K562 (cell line): ENCODE results near the gene ZNF772. TPM values are rescaled to one million over a fixed set of nuclear protein-coding genes. Genes with fewer than 3 reads are reported as not detected.

Experiments used
- BCLAF1 ChIP-seq, 2 experiments: fragments of 450-650 bp in 1 of 2; IDR thresholded peaks; 2 replicates each; pipeline ENCODE4 v1.6.1; 2011 to 2017; ENCODE audit warnings: low read depth in 2 of 2, antibody characterized with exemption in 1 of 2, borderline replicate concordance in 1 of 2, low read length in 1 of 2, mild to moderate bottlenecking in 1 of 2, mixed read lengths in 1 of 2; ENCODE audit not compliant: control insufficient read depth in 1 of 2
- DDX20 ChIP-seq: fragments of 450-650 bp; IDR thresholded peaks from 2 replicates; pipeline ENCODE4 v1.6.1; 2016; ENCODE audit warnings: missing genetic modification characterization, low read depth, mild to moderate bottlenecking, missing compliant biosample characterization, moderate library complexity
- RBBP5 ChIP-seq: fragments of 200-600 bp; sonication (generic); IDR thresholded peaks from 2 replicates; pipeline ENCODE4 v1.6.1; 2012; ENCODE audit warnings: borderline replicate concordance, mild to moderate bottlenecking, low read length, control low read depth, inconsistent platforms; ENCODE audit not compliant: insufficient read depth, poor library complexity, severe bottlenecking
- SIN3B ChIP-seq: fragments of 450-650 bp; IDR thresholded peaks from 2 replicates; pipeline ENCODE4 v1.6.1; 2017; ENCODE audit warnings: low read depth, mild to moderate bottlenecking, moderate library complexity
- SMAD4 ChIP-seq: fragments of 250-450 bp; sonication (Bioruptor Pico); conservative IDR thresholded peaks from 2 replicates; pipeline ENCODE4 v1.8.0; 2021; ENCODE audit warnings: inconsistent platforms, mild to moderate bottlenecking, moderate library complexity
- ZNF263 ChIP-seq: sonication (generic); formaldehyde crosslinking; IDR thresholded peaks from 2 replicates; pipeline ENCODE4 v1.8.0; 2022; ENCODE audit warnings: mild to moderate bottlenecking, missing genetic modification reagents, borderline replicate concordance
- ZNF318 ChIP-seq, 2 experiments: fragments of 450-650 bp; IDR thresholded peaks; 2 replicates each; pipeline ENCODE4 v1.6.1; 2016; ENCODE audit warnings: mild to moderate bottlenecking in 2 of 2, borderline replicate concordance in 1 of 2, low read depth in 1 of 2, moderate library complexity in 1 of 2
- polyA plus RNA-seq, 8 experiments: library from polyadenylated mRNA; depleted of rRNA in 4 of 8; stranded (reverse) in 5 of 8; unstranded in 3 of 8; fragments of >200 nt; fragmentation: Nextera tagmentation in 2 of 8; fragmentation: Illumina TruSeq in 1 of 8; extraction: Ambion mirVana in 2 of 8; extraction: Trizol in 1 of 8; gene quantifications; 2 replicates each; pipeline versions ENCODE4 v1.2.1 to v1.2.3, GENCODE V29; 2011 to 2014; ENCODE audit warnings: inconsistent platforms in 1 of 8, missing spikeins in 1 of 8
- total RNA-seq, 7 experiments: library from RNA; depleted of rRNA in 6 of 7; stranded (reverse); fragments of >200 nt in 6 of 7; fragmentation: Illumina TruSeq in 2 of 7; extraction: Trizol in 2 of 7; gene quantifications; 2 replicates each; pipeline versions ENCODE4 v1.2.1 to v1.2.3, GENCODE V29; 2011 to 2021; ENCODE audit warnings: low replicate concordance in 1 of 7
- TF ChIP-seq, protein P1 (sequence below): fragments of 250-450 bp; sonication (Bioruptor Pico); IDR thresholded peaks from 2 replicates; pipeline ENCODE4 v1.5.0; 2021; ENCODE audit warnings: mild to moderate bottlenecking, borderline replicate concordance

Gene ZNF772
- total and polyA plus RNA-seq, 9 of the 15 experiments (the other 6 are each of a cell fraction or from before 2014, with no cell fraction given), result 0.13 to 1.9 (median 1.1) TPM

- TF ChIP-seq ZNF318 (IDR thresholded peaks at IDR 0.05; ENCODE audit: borderline replicate concordance in 1 of 2, low read depth in 1 of 2) (no peak), SMAD4 (0 out of 2 replicates have a peak, but pooled peaks have one; percentile 29), RBBP5 (no peak), ZNF263 (no peak), SIN3B (peak; percentile 68), DDX20 (tag) (no peak), BCLAF1 (IDR thresholded peaks at IDR 0.05; ENCODE audit: borderline replicate concordance in 1 of 2, control insufficient read depth in 1 of 2, low read depth in 2 of 2, low read length in 1 of 2) (no peak)
- TF ChIP-seq, protein P1, sequence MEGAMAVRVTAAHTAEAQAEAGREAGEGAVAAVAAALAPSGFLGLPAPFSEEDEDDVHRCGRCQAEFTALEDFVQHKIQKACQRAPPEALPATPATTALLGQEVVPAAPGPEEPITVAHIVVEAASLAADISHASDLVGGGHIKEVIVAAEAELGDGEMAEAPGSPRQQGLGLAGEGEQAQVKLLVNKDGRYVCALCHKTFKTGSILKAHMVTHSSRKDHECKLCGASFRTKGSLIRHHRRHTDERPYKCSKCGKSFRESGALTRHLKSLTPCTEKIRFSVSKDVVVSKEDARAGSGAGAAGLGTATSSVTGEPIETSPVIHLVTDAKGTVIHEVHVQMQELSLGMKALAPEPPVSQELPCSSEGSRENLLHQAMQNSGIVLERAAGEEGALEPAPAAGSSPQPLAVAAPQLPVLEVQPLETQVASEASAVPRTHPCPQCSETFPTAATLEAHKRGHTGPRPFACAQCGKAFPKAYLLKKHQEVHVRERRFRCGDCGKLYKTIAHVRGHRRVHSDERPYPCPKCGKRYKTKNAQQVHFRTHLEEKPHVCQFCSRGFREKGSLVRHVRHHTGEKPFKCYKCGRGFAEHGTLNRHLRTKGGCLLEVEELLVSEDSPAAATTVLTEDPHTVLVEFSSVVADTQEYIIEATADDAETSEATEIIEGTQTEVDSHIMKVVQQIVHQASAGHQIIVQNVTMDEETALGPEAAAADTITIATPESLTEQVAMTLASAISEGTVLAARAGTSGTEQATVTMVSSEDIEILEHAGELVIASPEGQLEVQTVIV, result no peak
Observed at GRCh38 chr19:57435062-57435978, 42.0 kb downstream of the ZNF772 start, which contains the start of gene ZNF749 (continued).
